ENCODE results near the gene PTPN4. TPM values are rescaled to one million over a fixed set of nuclear protein-coding genes. Genes with fewer than 3 reads are reported as not detected.

Gene PTPN4
- total RNA-seq, 1 experiment from 2014 or later: 46.8 TPM

DNA sequence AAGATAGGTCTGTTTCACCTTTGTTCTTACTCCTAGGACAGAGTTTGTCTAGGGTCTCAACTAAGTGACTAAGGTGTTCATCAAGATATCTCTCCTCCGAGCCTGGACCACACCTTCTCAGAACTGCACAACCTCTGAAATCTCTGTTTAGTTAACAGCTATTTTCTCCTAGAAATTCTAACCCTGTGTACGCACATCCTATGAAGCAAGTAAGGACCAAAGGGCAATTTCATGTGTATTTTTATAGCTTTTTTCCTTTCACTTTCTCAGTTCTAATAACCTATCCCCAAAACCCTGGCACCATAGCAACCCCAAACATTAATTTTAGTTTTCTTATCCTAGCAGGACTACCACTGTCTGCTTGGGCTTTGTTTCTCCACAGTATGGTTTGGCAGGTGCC is 59.1 kb downstream of the PTPN4 start:
- DNase-seq: no peak
- no peaks in the 10 kb centered on the region for H3K27me3 Mint-ChIP-seq (ENCODE audit: insufficient read depth, unreplicated experiment)

DNA sequence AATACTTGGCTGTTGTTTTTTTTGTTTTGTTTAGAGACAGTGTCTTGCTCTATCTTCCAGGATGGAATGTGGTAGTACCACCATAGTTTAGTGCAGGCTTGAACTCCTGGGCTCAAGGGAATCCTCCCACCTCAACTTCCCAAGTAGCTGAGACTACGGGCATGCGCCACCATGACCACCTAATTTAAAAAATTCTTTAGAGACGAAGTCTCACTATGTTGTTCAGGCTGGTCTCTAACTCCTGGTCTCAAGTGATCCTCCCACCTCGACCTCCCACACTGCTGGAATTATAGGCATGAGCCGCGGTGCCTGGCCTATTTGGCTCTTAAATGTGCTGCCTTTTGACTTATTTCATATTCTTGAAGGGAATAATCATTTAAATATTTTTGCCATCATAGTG is 60.1 kb downstream of the PTPN4 start:
- POLR2A ChIA-PET: no interaction called here

More for the DNA sequence above, 59.1 kb downstream of the PTPN4 start:
- Mint-ChIP-seq H3K36me3 (ENCODE audit: insufficient read depth, unreplicated experiment) (no peaks in the 10 kb centered on the region), H3K9me3 (ENCODE audit: unreplicated experiment) (peaks cover 16% of the 10 kb centered on the region), H3K4me1 (ENCODE audit: low read depth, unreplicated experiment) (peaks cover 12% of the 10 kb centered on the region), H3K27ac (ENCODE audit: unreplicated experiment) (no peak overlapping the region), H3K4me3 (ENCODE audit: unreplicated experiment) (no peak overlapping the region)
- Histone ChIP-seq H3K36me3 (ENCODE audit: control insufficient read depth, insufficient read depth, low read length) (no peaks in the 10 kb centered on the region), H3K4me3 (ENCODE audit: low read depth, low read length) (no peak overlapping the region), H3K4me1 (0 out of 2 replicates have a peak, but pooled peaks cover 4% of the 10 kb centered on the region), H3K27me3 (replicated peaks; ENCODE audit: control insufficient read depth, insufficient read depth, low read length) (no peaks in the 10 kb centered on the region), H3K9me3 (no peaks in the 10 kb centered on the region)
- intact Hi-C loops (cut with micrococcal nuclease; ENCODE audit: unreplicated experiment): no loop called here
- BruUV-seq (replicated peaks): no TSS peak
- ChIA-PET POLR2A (no interaction called here), CTCF (no interaction called here)
- TF ChIP-seq, protein P1, sequence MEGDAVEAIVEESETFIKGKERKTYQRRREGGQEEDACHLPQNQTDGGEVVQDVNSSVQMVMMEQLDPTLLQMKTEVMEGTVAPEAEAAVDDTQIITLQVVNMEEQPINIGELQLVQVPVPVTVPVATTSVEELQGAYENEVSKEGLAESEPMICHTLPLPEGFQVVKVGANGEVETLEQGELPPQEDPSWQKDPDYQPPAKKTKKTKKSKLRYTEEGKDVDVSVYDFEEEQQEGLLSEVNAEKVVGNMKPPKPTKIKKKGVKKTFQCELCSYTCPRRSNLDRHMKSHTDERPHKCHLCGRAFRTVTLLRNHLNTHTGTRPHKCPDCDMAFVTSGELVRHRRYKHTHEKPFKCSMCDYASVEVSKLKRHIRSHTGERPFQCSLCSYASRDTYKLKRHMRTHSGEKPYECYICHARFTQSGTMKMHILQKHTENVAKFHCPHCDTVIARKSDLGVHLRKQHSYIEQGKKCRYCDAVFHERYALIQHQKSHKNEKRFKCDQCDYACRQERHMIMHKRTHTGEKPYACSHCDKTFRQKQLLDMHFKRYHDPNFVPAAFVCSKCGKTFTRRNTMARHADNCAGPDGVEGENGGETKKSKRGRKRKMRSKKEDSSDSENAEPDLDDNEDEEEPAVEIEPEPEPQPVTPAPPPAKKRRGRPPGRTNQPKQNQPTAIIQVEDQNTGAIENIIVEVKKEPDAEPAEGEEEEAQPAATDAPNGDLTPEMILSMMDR (IDR thresholded peaks at IDR 0.05; ENCODE audit: insufficient read depth in 1 of 2, low read depth in 1 of 2, low read length in 1 of 2, severe bottlenecking in 1 of 2, unreplicated experiment in 1 of 2): no peak

DNA sequence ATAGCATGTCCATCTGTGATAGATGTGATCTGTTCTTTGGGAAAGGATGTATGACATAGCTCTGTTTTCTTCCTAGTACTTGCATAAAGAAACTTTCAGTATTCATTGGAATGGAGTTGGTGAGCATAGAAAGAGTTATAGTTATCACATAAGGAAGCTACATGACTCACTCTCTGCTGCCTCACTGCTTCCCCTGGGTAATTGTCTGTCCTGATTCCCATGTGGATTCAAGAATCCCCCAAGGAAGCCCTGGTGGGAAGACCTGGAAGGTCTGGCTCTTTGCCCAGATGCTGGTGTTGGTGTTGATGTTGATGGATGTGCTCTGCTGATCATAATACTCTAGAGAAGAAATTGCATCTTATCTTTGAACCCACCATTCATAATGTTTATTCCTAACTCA is 60.6 kb downstream of the PTPN4 start:
- no peaks in the 10 kb centered on the region for H3K9me3 ChIP-seq
- no TSS peak for BruUV-seq (replicated peaks)
- TF ChIP-seq, protein P1 (IDR thresholded peaks at IDR 0.05; ENCODE audit: insufficient read depth in 1 of 2, low read depth in 1 of 2, low read length in 1 of 2, severe bottlenecking in 1 of 2, unreplicated experiment in 1 of 2): no peak
- Mint-ChIP-seq H3K9me3 (ENCODE audit: unreplicated experiment) (peaks cover 16% of the 10 kb centered on the region), H3K36me3 (ENCODE audit: insufficient read depth, unreplicated experiment) (no peaks in the 10 kb centered on the region), H3K27ac (ENCODE audit: unreplicated experiment) (no peak overlapping the region), H3K27me3 (ENCODE audit: insufficient read depth, unreplicated experiment) (no peaks in the 10 kb centered on the region), H3K4me3 (ENCODE audit: unreplicated experiment) (no peak overlapping the region), H3K4me1 (ENCODE audit: low read depth, unreplicated experiment) (peaks cover 14% of the 10 kb centered on the region)
- ChIA-PET POLR2A (no interaction called here), CTCF (no interaction called here)
- 0 out of 2 replicates have a peak, but pooled peaks cover 4% of the 10 kb centered on the region for H3K4me1 ChIP-seq
- no peak for DNase-seq
- intact Hi-C loops (cut with micrococcal nuclease; ENCODE audit: unreplicated experiment): loop anchor here (10.0 kb wide), 1 partner anchor 355 kb away; no protein-coding TSS in a partner anchor
- no peaks in the 10 kb centered on the region for H3K27me3 ChIP-seq (replicated peaks; ENCODE audit: control insufficient read depth, insufficient read depth, low read length)
- H3K36me3 ChIP-seq (ENCODE audit: control insufficient read depth, insufficient read depth, low read length): no peaks in the 10 kb centered on the region
- no peak overlapping the region for H3K4me3 ChIP-seq (ENCODE audit: low read depth, low read length)

More for the DNA sequence above, 60.1 kb downstream of the PTPN4 start:
- Mint-ChIP-seq H3K4me3 (ENCODE audit: unreplicated experiment) (no peak overlapping the region), H3K9me3 (ENCODE audit: unreplicated experiment) (peaks cover 16% of the 10 kb centered on the region), H3K27ac (ENCODE audit: unreplicated experiment) (no peak overlapping the region), H3K4me1 (ENCODE audit: low read depth, unreplicated experiment) (peaks cover 14% of the 10 kb centered on the region), H3K36me3 (ENCODE audit: insufficient read depth, unreplicated experiment) (no peaks in the 10 kb centered on the region), H3K27me3 (ENCODE audit: insufficient read depth, unreplicated experiment) (no peaks in the 10 kb centered on the region)
- no peak for DNase-seq
- intact Hi-C loops (cut with micrococcal nuclease; ENCODE audit: unreplicated experiment): loop anchor here (10.0 kb wide), 1 partner anchor 355 kb away; no protein-coding TSS in a partner anchor
- H3K27me3 ChIP-seq (replicated peaks; ENCODE audit: control insufficient read depth, insufficient read depth, low read length): no peaks in the 10 kb centered on the region
- no peaks in the 10 kb centered on the region for H3K9me3 ChIP-seq
- no peak overlapping the region for H3K4me3 ChIP-seq (ENCODE audit: low read depth, low read length)
- TF ChIP-seq, protein P1 (IDR thresholded peaks at IDR 0.05; ENCODE audit: insufficient read depth in 1 of 2, low read depth in 1 of 2, low read length in 1 of 2, severe bottlenecking in 1 of 2, unreplicated experiment in 1 of 2): no peak
- 0 out of 2 replicates have a peak, but pooled peaks cover 4% of the 10 kb centered on the region for H3K4me1 ChIP-seq
- H3K36me3 ChIP-seq (ENCODE audit: control insufficient read depth, insufficient read depth, low read length): no peaks in the 10 kb centered on the region
- BruUV-seq (replicated peaks): no TSS peak
- CTCF ChIA-PET: no interaction called here

Data from Caco-2 (cell line).